ENCODE results near the gene FOXA2. TPM values are rescaled to one million over a fixed set of nuclear protein-coding genes. Genes with fewer than 3 reads are reported as not detected.

The FOXA2 gene
- total and polyA plus RNA-seq, 2 of the 13 experiments (the other 11 are each of a cell fraction or from before 2014, with no cell fraction given) = 8.8 to 12.2 TPM

GRCh38 chr20:22533823-22534751, 50.3 kb downstream of the FOXA2 start (continued):
- peak; percentile 97 for TF ChIP-seq IKZF4 (CRISPR knock-in tag; IDR thresholded peaks at IDR 0.05; ENCODE audit: borderline replicate concordance, low read depth, not compliant biosample characterization)
- peak; percentile 98 for TF ChIP-seq ZNF792 (CRISPR knock-in tag; IDR thresholded peaks at IDR 0.05)
- no peak for TF ChIP-seq HNRNPK (IDR thresholded peaks at IDR 0.05; ENCODE audit: low read depth, low read length, poor library complexity, severe bottlenecking)
- TF ChIP-seq ZNF670 (CRISPR knock-in tag; IDR thresholded peaks at IDR 0.05; ENCODE audit: borderline replicate concordance) = peak; percentile 97; the same call in 1 of the 2 replicates
- TF ChIP-seq ERF (CRISPR knock-in tag; IDR thresholded peaks at IDR 0.05) = peak; percentile 100
- TF ChIP-seq ZNF567 (CRISPR knock-in tag; IDR thresholded peaks at IDR 0.05; ENCODE audit: borderline replicate concordance) = peak; percentile 90
- peak; percentile 97 for TF ChIP-seq KLF11 (CRISPR knock-in tag; IDR thresholded peaks at IDR 0.05)
- TF ChIP-seq ELF3 (CRISPR knock-in tag; IDR thresholded peaks at IDR 0.05) = peak; percentile 96
- TF ChIP-seq ZHX1 (CRISPR knock-in tag; IDR thresholded peaks at IDR 0.05; ENCODE audit: low read depth) = peak; percentile 94
- TF ChIP-seq HDAC2 (CRISPR knock-in tag; IDR thresholded peaks at IDR 0.05) = peak; percentile 100
- TF ChIP-seq RARA (CRISPR knock-in tag; IDR thresholded peaks at IDR 0.05) = peak; percentile 89
- TF ChIP-seq HOXA7 (CRISPR knock-in tag; IDR thresholded peaks at IDR 0.05) = no peak
- peak; percentile 95 for TF ChIP-seq ZNF782 (CRISPR knock-in tag; IDR thresholded peaks at IDR 0.05; ENCODE audit: borderline replicate concordance)
- TF ChIP-seq XBP1 (CRISPR knock-in tag; IDR thresholded peaks at IDR 0.05) = peak; percentile 89; the same call in 1 of the 2 replicates
- peak; percentile 95 for TF ChIP-seq TSC22D2 (CRISPR knock-in tag; IDR thresholded peaks at IDR 0.05; ENCODE audit: borderline replicate concordance)
- TF ChIP-seq PRDM4 (CRISPR knock-in tag; IDR thresholded peaks at IDR 0.05; ENCODE audit: borderline replicate concordance) = no peak
- peak; percentile 93 for TF ChIP-seq HIC2 (CRISPR knock-in tag; IDR thresholded peaks at IDR 0.05; ENCODE audit: low read depth)
- TF ChIP-seq ZSCAN25 (CRISPR knock-in tag; IDR thresholded peaks at IDR 0.05) = peak; percentile 91
- peak; percentile 92 for TF ChIP-seq KDM4B (CRISPR knock-in tag; IDR thresholded peaks at IDR 0.05)
- TF ChIP-seq LCORL (IDR thresholded peaks at IDR 0.05) = no peak
- peak; percentile 99 for TF ChIP-seq LCORL (CRISPR knock-in tag; IDR thresholded peaks at IDR 0.05)
- peak; percentile 60 for TF ChIP-seq TCF7 (IDR thresholded peaks at IDR 0.05; ENCODE audit: low read depth)
- TF ChIP-seq GFI1 (CRISPR knock-in tag; IDR thresholded peaks at IDR 0.05; ENCODE audit: borderline replicate concordance) = peak; percentile 89
- 0 out of 2 replicates have a peak, but pooled peaks have one; percentile 10 for TF ChIP-seq HDAC6 (IDR thresholded peaks at IDR 0.05; ENCODE audit: low read depth, low read length)
